Activated gamma-delta T cell treated with anti-CD3 and anti-CD28 coated beads, Interleukin-2, amount 50 U/mL, for 16 hours (primary cell): Measurements from ENCODE around the gene IRS4.

Experiments used
- DNase-seq: peaks from one replicate; pipeline ENCODE4 v3.0.0-alpha.2; 2020; ENCODE audit warnings: low read depth

The IRS4 gene

DNA sequence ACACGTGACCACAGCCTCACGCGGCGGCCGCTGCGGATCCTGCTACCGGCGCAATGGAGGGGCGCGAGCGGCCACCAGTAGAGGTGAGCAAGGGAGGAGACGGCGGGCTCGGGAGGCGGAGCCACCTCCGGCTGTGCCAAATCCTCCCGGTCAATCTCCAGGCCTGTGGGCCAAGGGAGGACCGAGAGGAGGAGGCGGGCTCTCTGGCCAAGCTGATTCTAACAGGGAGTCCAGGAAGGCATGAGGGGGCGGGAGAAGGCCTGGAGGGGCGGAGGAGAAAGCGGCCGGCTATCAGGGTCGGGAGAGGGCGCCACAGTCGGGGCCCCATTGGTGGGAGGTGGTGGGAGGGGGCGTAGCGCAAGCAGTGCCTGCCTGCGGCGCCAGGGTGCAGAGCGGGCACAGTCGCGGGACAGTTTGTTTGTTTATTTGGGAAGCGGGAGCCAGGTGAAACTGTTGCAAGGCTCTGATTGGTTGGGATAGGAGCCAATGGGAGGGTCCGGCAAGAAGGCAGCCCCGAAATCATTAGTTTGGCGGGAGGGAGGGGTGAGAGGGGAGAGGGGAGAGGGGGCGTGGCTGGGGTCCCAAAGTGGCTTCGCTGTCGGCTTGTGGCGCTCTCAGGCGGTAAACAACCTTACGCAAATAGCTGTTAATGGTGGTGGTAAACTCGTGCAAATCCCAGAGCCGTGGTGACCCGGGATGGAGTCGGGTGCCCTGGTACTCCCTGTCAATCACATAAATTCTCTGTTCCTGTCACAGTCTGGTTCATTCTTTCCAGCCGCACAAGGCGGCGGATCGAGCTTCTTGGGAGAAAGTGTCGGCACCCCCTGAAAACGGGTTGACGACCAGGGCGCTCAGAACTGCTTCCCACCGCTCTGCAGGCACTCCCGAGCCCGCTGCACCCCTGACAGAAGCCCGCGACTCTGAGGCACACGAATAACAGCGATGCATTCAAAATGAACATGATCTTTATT lies at the start of gene IRS4:
IRS4 (minus strand) TSS at position 55 of the 971 bp plus-strand sequence.
- DNase-seq = no peak

DNA sequence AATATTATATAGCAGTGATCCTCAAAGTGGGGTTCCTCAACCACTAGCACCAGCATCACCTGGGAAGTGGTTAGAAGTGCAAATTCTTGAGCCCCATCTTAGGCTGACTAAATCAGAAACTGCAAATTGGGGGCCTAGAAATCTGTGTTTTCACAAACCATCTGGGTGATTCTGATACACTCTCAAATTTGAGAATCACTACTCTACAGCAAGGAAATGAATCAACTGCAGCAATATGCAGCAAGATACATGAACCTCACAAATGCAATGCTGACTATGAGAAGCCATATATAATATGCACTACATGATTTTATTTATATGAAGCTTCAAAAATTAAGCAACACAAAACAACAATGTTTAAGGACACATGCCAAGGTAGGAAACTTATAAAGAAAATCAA lies 36.2 kb upstream of the IRS4 start:
- DNase-seq = no peak

DNA sequence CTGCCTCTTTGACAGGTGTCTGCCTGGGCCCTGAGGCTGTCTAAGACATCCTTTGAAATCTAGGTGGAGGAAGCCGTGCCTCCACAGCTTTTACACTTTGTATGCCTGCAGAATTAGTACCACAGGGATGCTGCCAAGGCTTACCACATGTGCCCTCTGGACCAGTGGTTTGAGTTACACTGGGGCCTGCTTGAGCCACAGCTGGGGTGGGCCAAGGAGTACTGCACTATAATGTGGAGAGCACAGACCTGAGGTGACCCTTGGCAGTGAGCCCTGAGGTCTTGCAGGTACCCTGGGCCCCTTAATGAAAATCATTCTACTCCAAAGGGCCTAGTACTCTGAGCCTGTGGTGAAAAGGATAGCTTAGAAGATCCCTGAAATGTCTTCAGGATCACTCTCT lies 27.2 kb upstream of the IRS4 start:
- DNase-seq = no peak

DNA sequence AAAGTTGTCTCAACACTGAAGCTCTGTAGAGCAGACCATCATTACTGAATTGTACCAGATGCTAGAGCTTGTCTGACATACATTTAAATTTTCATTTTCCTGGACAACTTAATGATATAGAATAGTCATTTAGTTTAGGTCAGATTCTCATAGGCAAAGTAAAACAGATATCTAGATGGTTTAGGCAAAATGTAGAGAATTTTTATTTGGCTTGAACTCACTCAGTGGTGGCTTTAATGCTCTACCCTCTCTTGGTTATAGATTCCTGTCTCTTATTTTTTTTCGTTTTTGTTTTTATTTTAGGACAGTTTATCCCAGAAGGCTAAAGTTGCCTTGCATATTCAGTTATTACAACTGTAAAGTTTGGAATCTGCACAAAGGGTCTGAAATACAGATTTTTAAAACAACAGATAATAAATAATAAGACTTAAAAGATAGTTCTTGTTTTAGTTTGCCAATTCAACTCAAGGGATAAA lies 4.0 kb upstream of the IRS4 start:
- DNase-seq = no peak

DNA sequence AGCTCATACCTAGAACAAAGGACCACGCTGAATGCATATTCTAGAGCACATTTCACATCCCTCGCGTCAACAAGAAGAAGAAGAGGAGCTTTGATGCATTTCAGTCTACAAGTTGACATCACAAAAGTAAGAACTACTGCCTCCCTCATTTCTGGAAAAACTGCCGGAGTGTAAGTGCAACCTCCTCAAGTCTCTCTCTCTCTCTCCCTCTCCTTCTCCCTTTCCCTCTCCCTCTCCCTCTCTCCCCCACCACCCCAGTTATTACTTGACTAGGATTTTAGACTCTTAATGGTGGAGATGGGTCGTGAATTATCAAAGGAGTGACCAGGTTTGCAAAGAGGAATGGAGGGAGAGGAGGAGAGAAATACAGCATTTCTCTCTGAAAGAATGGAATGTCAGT lies 1.4 kb upstream of the IRS4 start:
- no peak for DNase-seq

DNA sequence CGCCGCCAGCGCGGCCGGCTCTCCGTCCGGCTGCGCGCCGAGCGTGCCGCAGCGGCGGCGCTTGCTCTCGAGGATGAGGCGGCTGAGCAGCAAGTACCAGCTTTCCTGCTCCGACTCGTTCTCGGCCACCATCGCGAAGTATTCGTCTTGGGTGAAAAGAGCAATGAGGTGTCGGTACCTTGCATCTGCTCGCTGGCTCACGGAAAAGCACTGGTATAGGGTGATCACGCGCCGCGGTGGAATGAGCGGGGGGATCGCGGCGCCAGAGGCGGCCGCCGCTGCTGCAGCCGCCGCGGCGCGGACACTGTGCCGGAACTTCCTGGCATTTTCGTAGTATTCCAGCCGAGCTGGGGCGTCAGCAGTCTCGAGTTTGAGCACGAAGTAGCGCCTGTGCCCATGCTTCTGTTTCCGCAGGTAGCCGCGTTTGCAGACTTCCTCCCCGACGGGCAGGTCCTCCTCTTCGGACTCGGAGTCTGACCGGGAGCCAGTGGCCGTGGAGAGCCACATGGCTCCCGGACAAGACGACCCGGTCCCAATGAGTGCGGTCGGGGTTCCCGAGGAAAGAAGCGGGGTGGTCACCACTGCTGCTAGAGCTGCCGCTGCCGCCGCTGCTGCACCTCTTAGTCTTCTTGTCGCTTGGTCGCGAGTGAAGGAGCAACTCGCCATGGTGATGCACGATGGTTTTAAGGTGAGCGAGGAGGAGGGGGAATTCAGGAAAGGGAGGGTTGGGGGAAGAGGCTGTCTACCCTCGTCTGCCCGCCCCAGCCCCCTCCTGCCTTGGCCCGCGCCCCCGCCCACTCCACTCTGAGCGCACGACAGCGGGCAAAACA lies 469 bp downstream of the IRS4 start:
- DNase-seq = no peak

DNA sequence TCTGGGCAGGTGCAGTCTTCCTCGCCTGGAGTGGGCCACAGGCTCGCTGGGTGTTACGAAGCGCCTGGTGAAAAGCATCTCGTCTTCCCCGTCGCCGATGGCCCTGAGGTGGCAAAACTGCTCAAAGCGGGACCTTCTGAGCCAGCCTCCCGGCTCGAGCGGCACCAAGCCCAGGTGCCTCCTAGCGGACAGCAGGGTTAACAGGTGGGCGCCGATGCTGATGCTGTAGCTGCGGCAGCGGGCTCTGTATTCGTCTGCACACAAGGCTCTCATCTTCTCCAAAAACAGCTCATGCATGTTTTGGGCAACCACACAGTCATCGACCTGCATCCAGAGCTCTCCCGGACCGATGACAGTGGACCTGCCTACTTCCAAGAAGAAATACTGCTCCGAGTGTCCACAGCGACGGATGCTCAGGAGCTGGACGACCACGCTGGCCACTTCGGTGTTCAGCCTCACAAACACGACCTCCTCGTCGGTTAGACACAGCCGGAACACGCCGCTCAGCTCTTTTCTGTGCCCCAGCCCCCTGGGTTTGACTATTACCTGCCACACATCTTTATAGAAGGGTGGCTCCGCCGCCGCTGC lies 1.2 kb downstream of the IRS4 start:
- no peak for DNase-seq

DNA sequence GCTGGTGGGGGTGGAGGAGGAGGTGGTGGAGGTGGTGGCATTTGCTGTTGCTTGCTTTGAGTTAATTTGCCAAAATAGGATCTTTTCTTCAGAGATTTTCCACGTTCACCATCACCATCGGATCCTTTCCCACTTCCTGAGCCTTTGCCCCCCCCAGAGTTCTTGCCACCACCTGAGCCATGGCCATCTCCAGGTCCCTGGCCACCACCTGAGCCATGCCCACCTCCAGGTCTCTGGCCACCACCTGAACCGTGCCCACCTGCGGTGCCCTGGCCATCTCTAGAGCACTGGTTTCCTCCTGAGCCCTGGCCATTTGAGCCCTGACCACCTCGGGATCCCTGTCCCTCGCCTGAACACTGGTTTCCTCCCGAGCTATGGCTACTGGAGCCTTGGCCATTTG lies 1.9 kb downstream of the IRS4 start:
- no peak for DNase-seq

DNA sequence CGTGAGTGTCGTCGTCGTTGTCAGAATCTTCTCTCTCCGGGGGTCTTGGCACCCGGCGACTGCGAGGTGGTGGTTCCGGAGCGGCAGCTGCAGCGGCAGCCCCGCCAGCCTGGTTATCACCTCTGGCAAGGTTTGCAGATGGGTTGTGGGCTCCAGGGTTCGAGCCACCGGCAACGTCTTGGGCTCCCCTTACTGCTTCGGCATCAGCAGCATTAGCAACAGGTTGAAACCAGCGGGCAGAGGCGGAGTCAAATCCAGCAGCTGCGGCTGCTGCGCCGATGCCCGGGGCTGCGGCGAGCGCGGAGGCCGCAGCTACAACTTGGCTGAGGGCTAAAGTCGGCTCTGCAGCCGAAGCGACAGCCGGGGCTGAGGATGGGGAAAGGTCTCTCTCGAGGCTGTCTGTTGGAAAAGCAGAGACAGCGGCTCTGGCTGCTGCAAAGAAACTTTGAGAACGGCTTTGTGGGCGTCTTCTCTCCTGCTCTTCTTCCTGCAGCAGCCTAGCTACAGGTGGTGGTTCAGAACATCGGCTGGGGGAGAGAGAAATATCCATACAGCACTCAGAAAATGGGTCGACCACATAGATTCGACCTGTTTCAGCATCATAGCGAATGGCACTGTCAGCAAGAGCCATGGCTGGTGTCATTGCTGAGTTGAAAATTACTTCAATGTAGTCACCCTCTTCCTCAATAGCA lies 3.6 kb downstream of the IRS4 start:
- DNase-seq = no peak

DNA sequence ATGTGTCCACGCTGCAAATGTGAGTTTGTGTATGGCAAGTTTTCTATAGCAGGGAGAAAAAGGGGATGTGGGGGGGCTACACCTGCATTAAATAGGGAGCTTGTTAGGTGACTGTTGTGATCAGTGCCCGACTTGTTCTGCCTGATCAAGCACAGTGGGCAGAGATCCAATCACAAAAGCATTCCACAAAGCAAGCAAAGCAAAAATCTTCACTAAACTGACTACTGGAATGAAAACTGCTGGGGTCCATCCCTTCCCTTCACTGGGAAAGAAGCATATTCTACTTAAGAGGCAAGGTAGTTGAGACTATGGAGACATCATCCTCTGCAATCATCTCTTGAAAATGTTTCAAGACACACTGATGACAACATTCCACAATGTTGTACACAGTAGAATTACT lies 5.2 kb downstream of the IRS4 start:
- DNase-seq = no peak

DNA sequence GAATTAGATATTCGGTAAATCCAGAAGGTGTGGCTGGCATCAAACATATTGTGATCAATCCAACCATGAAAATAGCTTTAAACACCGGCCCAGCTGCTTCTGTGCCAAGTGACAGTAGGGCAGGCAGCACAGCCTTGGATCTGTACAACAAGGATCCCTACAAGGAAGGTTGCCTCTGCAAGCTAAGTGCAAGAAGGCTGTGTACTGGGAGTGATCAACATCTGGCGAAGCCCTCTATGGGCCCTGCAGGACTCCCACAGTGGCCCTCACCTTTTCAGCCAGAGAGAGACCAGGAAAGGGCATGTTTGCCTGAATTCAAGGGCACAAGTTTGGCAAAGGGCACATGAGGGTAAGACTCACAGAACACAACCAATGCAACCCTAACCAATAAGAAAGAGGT lies 9.6 kb downstream of the IRS4 start:
- DNase-seq = no peak

DNA sequence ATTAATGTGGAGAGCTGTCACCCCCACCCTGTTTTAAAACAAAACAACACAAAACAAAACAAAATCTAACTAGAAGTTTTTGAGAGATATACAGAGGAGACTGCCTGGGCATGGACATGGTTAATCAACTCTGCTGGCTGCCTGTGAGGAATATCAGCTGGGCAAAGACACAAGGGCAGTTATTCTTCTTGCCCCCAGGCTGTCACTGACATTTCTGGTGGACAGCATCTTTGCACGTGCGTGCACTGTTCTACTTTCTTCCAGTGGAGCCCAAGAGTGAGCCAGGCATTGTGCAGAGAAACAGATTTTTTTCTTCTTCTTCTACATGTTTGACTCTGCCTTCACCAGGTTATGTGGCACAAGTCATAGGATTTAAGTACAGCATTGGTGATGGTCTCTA lies 13.8 kb downstream of the IRS4 start:
- DNase-seq = no peak

DNA sequence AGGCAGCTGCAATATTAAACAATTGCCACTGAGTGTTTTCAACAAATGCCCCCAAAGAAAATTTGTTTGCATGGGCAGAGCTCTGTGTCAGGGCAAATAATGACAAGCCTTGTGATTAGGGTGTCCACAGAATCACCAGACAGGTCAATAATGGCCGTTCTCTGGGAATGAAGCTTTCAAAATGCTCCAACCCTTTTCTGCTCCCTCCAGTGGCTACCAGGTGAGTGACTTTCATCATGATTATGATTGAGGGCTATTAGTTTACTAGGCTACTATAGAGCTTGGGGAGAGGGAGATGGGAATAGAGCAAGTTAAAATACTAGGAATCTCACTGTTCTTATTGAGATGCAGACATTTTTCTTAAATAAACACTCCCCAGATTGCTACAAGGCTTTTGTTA lies 23.5 kb downstream of the IRS4 start:
- DNase-seq = no peak

DNA sequence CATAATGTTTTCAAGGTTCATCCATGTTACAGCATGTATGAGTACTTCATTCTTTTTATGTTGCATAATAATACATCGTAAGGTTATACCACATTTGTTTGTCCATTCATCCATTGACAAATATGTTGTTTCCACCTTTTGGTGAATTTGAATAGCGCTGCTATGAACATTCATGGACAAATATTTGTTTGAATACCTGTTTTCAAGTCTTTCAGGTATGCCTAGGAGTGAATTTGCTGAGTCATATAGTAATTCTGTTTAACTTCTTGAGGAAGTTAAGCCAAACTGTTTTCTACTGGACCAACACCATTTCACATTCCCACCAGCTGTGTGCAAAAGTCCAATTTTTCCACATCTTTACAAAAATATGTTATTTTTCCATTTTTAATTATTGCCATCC lies 31.5 kb downstream of the IRS4 start:
- DNase-seq = no peak

DNA sequence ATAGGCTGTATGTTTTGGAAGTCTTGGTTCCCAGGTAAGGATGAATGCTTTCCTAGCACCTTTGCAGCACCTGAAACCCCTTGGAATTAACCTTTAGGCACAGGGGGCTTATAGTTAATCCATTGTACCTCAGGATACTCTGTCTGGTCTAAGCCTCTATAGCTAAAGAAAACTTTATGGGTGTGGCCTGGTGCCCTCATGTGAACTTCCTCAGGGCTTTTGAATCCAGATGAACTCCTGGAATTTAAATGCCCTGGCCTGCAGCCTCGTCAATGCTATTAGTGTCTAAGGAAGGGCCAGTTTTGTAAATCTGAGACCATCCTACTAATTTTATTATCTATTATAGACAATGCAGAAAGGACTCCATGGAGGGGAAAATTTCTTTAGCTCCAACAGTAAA lies 33.8 kb downstream of the IRS4 start:
- no peak for DNase-seq

DNA sequence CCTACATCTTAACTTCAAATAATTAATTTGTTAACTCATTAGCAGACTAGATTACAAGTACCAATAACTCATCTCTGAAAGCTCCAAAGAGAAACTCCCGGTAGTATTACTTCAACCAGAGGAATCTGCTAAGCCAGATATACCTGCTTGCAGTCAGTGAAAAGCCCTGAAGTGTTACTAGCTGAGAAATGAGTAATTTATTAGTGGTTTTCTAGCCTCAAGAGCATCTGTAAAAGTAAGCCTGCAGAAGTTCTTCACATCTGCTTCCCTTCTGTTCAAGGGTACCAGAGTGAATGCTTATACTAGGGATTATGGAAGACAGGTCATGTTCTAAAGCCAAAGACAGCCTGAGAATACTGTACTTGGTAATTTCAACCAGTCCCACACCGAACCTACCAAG lies 34.7 kb downstream of the IRS4 start:
- no peak for DNase-seq

DNA sequence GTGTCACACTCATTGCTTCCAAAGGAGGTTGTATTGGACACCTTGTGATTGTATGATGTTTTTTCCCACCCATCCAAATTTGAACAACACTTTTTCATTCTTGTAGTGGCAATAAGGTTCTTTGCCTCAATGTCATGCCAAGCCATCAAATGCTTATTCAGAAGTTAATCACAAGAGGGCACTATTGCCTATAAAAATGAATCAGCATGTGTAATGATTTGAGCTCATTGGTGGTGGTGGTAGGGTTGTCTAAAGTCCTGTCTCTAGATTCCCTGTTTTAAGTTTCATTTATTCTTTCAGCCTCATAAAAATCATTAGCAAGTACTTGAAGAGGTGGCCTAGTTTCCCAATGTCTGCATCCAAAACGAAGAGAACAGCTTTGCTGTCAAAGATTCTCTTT lies 37.0 kb downstream of the IRS4 start:
- DNase-seq = no peak

DNA sequence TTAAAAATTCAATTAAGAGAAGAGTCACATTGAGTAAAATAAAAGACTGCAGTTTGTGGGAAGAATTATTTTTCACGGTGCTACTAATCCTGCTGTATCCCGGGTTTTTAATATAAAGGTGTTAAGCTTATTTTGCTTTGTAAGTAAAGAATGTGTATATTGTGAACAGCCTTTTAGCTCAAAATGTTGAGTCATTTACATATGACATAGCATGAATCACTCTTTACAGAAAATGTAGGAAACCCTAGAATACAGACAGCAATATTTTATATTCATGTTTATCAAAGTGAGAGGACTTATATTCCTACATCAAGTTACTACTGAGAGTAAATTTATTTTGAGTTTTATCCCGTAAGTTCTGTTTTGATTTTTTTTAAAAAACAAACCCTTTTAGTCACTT lies 39.7 kb downstream of the IRS4 start:
- DNase-seq = no peak
